UCSD-AML1 (cell line): ENCODE data around the gene FBXO3.

Experiments
- DNase-seq: peaks from one replicate; lab custom pipeline; 2025; ENCODE audit not compliant: unreplicated experiment; lab: John Stamatoyannopoulos, UW

The FBXO3 gene

DNA sequence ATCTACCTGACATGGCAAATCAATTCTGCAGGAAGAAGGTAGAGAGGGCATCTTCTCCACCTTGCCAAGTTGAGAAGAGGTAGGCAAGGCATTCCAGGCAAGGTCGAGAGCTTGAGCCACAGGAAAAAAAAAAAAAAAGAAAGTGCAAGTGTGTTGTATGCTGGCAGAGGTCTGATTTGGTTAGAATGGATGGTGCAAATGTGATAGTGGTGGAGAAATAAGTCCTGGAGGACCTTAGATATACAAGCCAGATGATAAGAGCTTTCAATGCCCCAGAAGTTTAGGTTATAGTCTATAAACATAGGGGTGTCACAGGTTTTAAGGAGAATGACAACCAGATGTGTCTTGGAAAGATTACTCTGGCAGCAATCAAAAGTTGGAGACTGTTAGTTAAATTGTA, 1.4 kb downstream of the FBXO3 start:
- no peak for DNase-seq

DNA sequence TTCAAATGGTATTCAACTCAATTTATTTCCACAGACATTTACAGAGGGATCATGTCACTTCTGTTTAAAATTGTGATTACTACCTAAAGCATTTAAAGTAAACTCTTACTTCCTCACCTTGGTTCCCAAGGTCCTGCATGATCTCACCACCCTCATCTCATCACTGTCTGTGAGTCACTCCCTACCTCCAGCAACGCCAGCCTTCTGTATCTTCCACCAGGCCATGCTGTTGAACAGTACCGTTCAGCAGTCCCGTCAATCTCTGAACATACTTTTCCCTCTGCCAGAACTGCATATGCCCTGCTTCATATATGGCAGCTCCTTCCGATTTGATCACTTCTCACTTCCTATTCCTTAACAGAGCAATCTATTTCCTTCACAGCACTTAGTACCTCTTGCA, 2.0 kb downstream of the FBXO3 start:
- no peak for DNase-seq

DNA sequence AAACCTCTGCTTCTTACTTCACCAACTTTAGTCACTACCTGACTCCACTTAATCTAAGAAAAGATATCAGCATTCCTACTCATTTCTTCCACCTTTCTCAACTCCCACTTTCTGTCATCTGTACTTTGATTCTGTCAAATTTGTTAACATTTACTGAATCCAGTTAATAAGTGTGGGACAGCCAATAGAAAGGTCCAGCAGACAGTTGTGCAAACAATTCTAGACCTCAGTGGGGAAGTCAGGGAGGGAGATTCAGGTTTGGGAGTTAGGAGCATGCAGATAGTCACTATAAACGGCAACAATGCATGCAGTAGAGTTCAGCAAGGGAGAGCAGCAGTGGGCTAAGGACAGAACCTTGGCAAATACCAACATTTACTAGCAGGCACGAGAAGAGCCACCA, 4.1 kb downstream of the FBXO3 start:
- no peak for DNase-seq

- DNase-seq = no peak
Measured at GRCh38 chr11:33769542-33769941, 4.8 kb downstream of the FBXO3 start.

- no peak for DNase-seq
Measured at GRCh38 chr11:33767624-33768023, 6.7 kb downstream of the FBXO3 start.

GRCh38 chr11:33766085-33766484, 8.2 kb downstream of the FBXO3 start:
- no peak for DNase-seq

DNA sequence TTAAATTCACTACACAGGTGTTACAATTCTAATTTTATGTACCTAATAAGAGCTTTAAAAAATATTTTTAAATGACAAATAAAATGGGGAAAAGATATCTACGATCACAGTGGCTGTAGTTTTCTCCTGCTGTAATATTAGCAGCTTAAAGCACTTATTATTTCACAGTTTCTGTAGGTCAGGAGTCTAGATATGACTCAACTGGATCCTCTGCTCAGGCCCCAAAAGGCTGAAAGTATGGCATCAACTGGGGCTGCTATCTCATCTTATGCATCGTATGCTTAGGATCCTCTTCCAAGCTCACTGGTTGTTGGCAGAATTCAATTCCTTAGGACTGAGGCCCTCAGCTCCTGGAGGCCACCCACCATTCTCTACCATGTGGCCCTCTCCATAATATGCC, 12.8 kb downstream of the FBXO3 start:
- DNase-seq = no peak

- no peak for DNase-seq
Measured at GRCh38 chr11:33753304-33753967, 20.9 kb downstream of the FBXO3 start.

DNA sequence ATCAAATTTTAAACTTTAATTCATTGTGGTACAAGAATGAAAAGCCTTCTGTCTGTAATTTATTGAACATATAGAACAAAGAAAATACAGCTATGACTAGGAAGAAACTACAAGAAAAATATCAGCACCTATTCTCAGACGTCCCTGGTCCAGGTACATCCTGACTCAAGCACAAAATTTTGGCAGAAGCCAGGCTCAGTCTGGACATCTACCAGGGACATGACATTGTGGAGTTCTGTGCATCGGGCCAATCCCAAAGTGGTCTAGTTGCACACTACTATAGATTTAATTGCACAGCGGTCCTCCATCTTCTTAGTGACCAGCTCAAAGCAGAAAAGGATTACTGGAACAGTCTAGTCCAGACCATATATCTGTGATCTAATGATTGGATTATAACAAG, 22.4 kb downstream of the FBXO3 start:
- DNase-seq = no peak

DNA sequence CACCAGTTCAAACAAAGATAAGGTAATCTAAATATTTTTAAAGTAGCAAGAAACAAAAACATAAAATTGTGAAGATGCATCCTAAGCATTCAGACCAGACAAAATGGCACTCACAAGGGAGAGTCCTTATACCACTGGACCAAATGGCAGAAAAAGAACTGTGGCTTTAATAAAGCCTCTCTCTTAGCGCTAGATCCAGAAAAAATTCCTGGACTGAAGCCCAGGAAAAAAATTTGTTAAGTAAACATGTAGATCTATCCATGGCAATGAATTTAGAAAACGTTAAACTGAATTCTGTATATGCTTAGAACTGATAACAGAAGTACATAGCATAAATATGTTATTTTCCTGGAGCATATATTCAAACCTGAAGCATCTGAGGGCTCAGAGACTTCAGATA, 26.3 kb downstream of the FBXO3 start:
- DNase-seq = no peak

- no peak for DNase-seq
Measured at GRCh38 chr11:33743291-33743690, 31.0 kb downstream of the FBXO3 start.

GRCh38 chr11:33742249-33742851, 32.0 kb downstream of the FBXO3 start:
- no peak for DNase-seq

DNA sequence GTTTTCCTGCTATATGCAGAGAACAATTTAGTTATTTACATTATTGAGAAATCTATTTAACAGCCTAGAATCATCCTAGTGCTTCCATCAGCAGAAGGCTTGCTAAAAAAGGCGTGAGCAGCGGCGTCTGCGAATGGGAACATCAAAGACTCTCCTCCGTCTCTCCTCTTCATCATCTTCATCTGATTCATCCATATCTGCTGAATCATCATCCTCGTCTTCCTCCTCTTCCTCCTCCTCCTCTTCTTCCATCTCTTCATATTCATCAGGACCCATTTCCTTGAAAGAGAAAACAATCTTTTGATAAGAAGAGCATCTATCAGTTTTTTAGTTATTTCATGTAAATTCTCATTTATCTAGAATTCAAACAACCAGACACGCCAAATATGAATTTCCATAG, 32.5 kb downstream of the FBXO3 start:
- no peak for DNase-seq

DNA sequence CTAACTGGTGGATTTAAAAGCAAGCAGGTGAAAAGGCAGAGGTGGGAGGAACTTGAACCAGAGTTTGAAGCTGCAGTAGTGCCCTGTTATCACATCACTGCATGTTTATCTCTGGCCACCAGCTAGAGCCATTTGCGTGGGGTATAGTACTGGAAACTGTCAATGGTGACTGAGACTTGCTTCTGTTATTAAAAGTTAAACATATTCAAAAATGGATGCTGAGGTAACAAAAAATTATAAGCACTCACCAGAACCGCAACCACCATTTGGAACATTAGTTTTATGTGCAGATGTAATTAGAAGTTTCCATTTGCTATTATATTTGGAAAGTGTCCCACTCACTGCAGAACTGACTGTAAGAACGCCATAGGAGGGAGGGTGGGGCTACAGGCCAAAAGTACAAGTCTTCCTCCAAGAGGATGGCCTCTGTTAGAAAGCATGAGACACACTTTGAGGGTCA, 36.9 kb downstream of the FBXO3 start:
- no peak for DNase-seq

GRCh38 chr11:33736148-33736812, 38.0 kb downstream of the FBXO3 start, which contains the start of gene CD59:
Gene CD59, minus strand, starts transcription at chr11:33736423. Its CDS starts 13,978 bp downstream, at chr11:33722445.
- peak; percentile 86 for DNase-seq

GRCh38 chr11:33735271-33736147, 38.8 kb downstream of the FBXO3 start:
- peak; percentile 56 for DNase-seq

- DNase-seq = no peak
Measured at GRCh38 chr11:33734441-33735270, 39.7 kb downstream of the FBXO3 start.

DNA sequence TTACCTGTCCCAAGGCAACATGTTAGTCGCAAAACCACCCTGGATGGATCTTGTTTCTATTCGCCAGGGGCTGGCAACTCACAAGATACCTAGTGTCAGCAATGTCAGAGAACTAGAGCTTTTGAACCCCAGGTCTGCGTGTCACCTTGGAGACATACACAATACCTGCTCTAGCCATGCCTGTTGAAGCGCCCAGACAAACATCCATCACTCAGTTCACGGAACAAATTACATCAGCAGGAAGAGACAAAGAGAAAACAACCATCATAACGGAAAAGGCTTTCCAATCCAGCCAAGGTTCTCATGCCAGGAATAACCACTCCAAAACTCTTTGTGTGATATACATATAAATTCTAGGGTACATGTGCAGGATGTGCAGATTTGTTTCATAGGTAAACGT, 40.3 kb downstream of the FBXO3 start:
- DNase-seq = no peak

- peak; percentile 16 for DNase-seq
Measured at GRCh38 chr11:33731723-33732531, 42.4 kb downstream of the FBXO3 start.

DNA sequence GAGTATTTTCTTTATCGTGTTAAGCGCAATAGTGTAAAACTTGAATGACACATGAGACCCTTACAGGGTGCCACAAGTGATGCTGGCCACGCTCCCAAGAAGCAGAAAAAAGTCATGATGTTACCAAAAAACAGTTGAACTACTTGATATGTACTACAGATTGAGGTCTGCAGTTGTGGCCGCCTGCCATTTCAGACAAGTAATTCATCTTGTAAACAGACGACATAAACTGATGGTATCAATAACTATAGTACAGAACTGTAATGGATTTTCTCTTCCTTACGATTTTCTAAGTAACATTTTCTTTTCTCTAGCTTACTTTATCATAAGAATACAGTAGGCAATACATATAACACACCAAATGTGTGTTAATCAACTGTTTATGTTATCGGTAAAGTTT, 43.6 kb downstream of the FBXO3 start:
- DNase-seq = no peak
